Measurements from ENCODE around the gene TSR1.
A peak's percentile ranks its signal among the peaks of the same experiment; 100 is the strongest.

The TSR1 gene

DNA sequence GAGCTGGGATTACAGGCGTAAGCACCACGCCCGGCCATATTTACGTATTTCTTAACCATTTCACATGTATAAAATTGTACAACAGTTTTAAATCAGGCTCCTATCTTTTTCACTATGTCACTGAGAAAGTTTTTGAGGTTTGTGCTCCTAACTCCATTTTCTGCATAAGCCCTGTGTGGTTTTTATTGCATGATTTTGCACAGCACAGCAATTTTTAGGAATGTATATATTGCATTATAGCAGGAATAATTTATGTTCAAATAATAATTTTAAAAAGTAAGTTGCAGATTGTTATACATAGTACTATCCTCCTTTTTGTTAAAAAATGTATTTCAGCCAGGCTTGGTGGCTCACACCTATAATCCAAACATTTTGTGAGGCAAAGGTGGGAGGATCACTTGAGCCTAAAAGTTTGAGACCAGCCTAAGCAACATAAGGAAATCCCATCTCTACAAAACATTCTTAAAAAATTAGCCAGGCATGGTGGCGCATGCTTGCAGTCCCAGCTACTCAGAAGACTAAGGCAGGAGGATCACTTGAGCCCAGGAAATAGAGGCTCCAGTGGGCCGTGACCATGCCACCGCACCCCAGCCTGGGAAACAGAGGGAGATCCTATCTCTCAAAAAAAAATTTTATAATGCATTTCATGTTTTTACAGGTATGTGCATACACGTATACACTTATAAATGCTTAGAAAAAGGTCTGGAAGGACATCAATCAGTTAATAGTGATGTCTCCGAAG is 58.7 kb downstream of the TSR1 start:
- DNase-seq = no peak

DNA sequence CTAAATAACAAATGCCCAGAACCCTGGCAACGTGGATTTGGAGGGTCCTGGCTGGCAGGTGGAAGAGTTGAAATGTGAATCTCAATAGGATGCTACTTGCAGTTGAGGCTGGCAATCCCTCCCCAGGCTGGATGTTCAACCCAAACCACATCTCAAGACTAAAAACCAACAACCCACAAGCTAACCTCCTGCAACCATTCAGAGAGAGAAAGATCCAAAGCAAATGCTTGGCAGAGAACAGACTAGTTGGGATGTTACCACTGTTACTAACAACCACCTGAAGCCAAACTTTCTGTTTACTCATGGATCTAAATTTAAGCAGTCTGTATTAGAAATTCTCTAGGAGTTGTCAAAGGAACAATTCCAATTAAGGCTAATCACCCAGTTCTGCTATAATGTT is 60.5 kb downstream of the TSR1 start:
- peak; percentile 25 for DNase-seq

DNA sequence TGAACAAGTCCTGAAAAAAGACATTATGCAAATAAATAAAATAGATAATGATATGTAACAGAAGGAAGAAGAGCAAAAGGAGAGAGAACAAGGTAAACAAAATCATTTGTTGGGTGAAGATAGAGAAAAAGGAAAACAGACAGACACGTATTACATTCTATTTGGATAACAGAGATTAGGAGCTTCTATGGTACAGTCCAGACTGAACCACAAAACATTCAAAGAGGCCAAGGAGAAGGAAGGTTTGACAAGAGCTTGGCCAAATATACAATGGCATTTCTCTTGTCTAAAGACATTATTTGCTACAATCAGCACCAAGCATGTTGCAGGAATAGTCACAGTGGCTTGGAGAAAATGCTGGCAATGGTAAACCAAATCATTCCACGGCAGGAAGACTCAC is 61.8 kb downstream of the TSR1 start:
- DNase-seq = no peak
